ENCODE results near the gene PARVB.

GRCh38 chr22:44199164-44199563 is 175.1 kb downstream of the PARVB start:
- no peak for TF ChIP-seq CTCF (optimal IDR thresholded peaks at IDR 0.05 in 1 of 3, IDR thresholded peaks at IDR 0.05 in 1 of 3, conservative IDR thresholded peaks at IDR 0.05 in 1 of 3; ENCODE audit: extremely low read depth in 1 of 3, insufficient read depth in 2 of 3, low read length in 3 of 3)
- no peak for TF ChIP-seq EZH2 (IDR thresholded peaks at IDR 0.05; ENCODE audit: low read length)
